Fibroblast of lung (primary cell): ENCODE results near the gene TRAM2. TPM values are rescaled to one million over a fixed set of nuclear protein-coding genes. Genes with fewer than 3 reads are reported as not detected.

Experiments used
- DNase-seq, 2 donors: peaks; one replicate each; pipeline versions ENCODE4 v3.0.0 to v3.0.0-alpha.2; 2010; ENCODE audit warnings: low read depth in 2 of 2
- H2AFZ ChIP-seq: 2 replicates; pipeline ENCODE4 v1.5.1; 2012; ENCODE audit warnings: low read length, control low read depth, inconsistent platforms
- H3K27ac ChIP-seq: 2 replicates; pipeline ENCODE4 v1.5.1; 2011; ENCODE audit warnings: low read length, control low read depth; ENCODE audit not compliant: insufficient read depth
- H3K27me3 ChIP-seq: 2 replicates; pipeline ENCODE4 v1.5.1; 2011; ENCODE audit warnings: mild to moderate bottlenecking, low read length; ENCODE audit not compliant: control insufficient read depth, insufficient read depth
- H3K36me3 ChIP-seq: 2 replicates; pipeline ENCODE4 v1.5.1; 2011; ENCODE audit warnings: low read length; ENCODE audit not compliant: control insufficient read depth, insufficient read depth
- H3K4me1 ChIP-seq: 2 replicates; pipeline ENCODE4 v1.5.1; 2011; ENCODE audit warnings: low read length; ENCODE audit not compliant: control insufficient read depth, insufficient read depth; ENCODE audit errors: extremely low read depth
- H3K4me2 ChIP-seq: 2 replicates; pipeline ENCODE4 v1.5.1; 2011; ENCODE audit warnings: low read length, control low read depth; ENCODE audit not compliant: insufficient read depth; ENCODE audit errors: extremely low read depth
- H3K4me3 ChIP-seq, 4 experiments: fragments of 200-600 bp in 1 of 4; sonication (generic) in 1 of 4; replicated peaks in 1 of 4; 2 replicates each; pipeline ENCODE4 v1.5.1; 2011 to 2016; ENCODE audit warnings: low read length in 4 of 4, low read depth in 3 of 4, mild to moderate bottlenecking in 3 of 4, control low read depth in 2 of 4, inconsistent platforms in 1 of 4, mixed read lengths in 1 of 4; ENCODE audit not compliant: insufficient read depth in 1 of 4; ENCODE audit errors: control extremely low read depth in 1 of 4
- H3K79me2 ChIP-seq: 2 replicates; pipeline ENCODE4 v1.5.1; 2012; ENCODE audit warnings: mild to moderate bottlenecking, low read length, inconsistent platforms; ENCODE audit not compliant: control insufficient read depth, insufficient read depth
- H3K9ac ChIP-seq: 2 replicates; pipeline ENCODE4 v1.5.1; 2011; ENCODE audit warnings: mild to moderate bottlenecking, low read length, control low read depth; ENCODE audit not compliant: insufficient read depth
- H3K9me3 ChIP-seq: 2 replicates; pipeline ENCODE4 v1.5.1; 2012; ENCODE audit warnings: low read depth, low read length; ENCODE audit not compliant: control insufficient read depth, insufficient read depth
- H4K20me1 ChIP-seq: 2 replicates; pipeline ENCODE4 v1.5.1; 2011; ENCODE audit warnings: low read length; ENCODE audit not compliant: control insufficient read depth, insufficient read depth; ENCODE audit errors: extremely low read depth
- CTCF ChIP-seq, 2 donors: IDR thresholded peaks in 1 of 2; conservative IDR thresholded peaks in 1 of 2; 1 replicate in 1 of 2; 2 replicates in 1 of 2; pipeline ENCODE4 v1.5.1; 2011 to 2012; ENCODE audit warnings: low read length in 2 of 2, control low read depth in 1 of 2, inconsistent platforms in 1 of 2, low read depth in 1 of 2, mild to moderate bottlenecking in 1 of 2
- EZH2 ChIP-seq: IDR thresholded peaks from 2 replicates; pipeline ENCODE4 v1.5.1; 2012; ENCODE audit warnings: low read length, control low read depth, mild to moderate bottlenecking; ENCODE audit errors: missing control alignments
- polyA plus RNA-seq, 2 donors: library from polyadenylated mRNA; depleted of rRNA in 1 of 2; stranded (reverse) in 1 of 2; unstranded in 1 of 2; fragments of >200 nt; gene quantifications; 2 replicates each; pipeline ENCODE4 v1.2.1, GENCODE V29; 2011 to 2012; ENCODE audit warnings: missing spikeins in 1 of 2
- total RNA-seq: library from RNA; depleted of rRNA; stranded (reverse); fragments of >200 nt; gene quantifications from 2 replicates; pipeline ENCODE4 v1.2.1, GENCODE V29; 2014

The TRAM2 gene
- total and polyA plus RNA-seq, 2 donors (not counting 1 experiment from before 2014, with no cell fraction given), result 131 to 252 TPM

- H3K9ac ChIP-seq, result peak overlapping the region; percentile 29
- no peaks in the 10 kb centered on the region for H3K9me3 ChIP-seq
- H3K79me2 ChIP-seq, result peaks cover 93% of the 10 kb centered on the region
- H4K20me1 ChIP-seq, result no peaks in the 10 kb centered on the region
- no peak for TF ChIP-seq EZH2
- no peak for TF ChIP-seq CTCF (conservative IDR thresholded peaks at IDR 0.05 in 1 of 2, IDR thresholded peaks at IDR 0.05 in 1 of 2; ENCODE audit: low read depth in 1 of 2, low read length in 2 of 2)
- H3K36me3 ChIP-seq, result peaks cover 6% of the 10 kb centered on the region
- peak in 1 of 2 donors; percentile 77 for DNase-seq
- H3K4me3 ChIP-seq, result peak overlapping the region in 1 of 4 experiments; percentile 1
- no peak overlapping the region for H2AFZ ChIP-seq
- H3K4me2 ChIP-seq, result peak overlapping the region; percentile 64
- peak overlapping the region; percentile 82 for H3K27ac ChIP-seq
- peaks cover 76% of the 10 kb centered on the region for H3K4me1 ChIP-seq
- no peaks in the 10 kb centered on the region for H3K27me3 ChIP-seq
Observed at GRCh38 chr6:52543729-52544601, 32.9 kb downstream of the TRAM2 start.

DNA sequence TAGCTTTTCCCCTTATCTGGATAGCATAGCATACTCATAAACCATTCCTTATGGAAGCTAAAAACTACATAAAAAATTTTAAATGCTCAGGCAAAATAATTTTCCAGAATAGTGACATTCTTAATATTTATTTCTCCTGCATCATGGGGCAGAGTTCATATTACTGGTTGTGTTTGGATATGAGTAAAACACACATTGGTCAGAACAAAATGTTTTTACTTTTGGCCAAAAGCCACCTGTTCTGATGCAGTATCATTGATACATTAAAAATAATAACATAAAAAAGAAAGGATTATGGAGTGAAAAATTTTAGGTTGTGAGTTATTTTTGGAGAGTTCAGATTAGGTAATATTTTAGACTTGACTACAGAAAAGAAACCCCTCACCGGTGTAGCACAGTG is 33.6 kb downstream of the TRAM2 start:
- H3K9ac ChIP-seq, result no peak overlapping the region
- H3K4me3 ChIP-seq, result no peak overlapping the region

More for the DNA sequence above, 33.6 kb downstream of the TRAM2 start:
- H3K4me1 ChIP-seq, result peaks cover 74% of the 10 kb centered on the region
- peak; percentile 34 to 79 for DNase-seq
- H3K4me2 ChIP-seq, result peak overlapping the region; percentile 64
- H3K9me3 ChIP-seq, result no peaks in the 10 kb centered on the region
- H3K79me2 ChIP-seq, result peaks cover 93% of the 10 kb centered on the region
- peaks cover 6% of the 10 kb centered on the region for H3K36me3 ChIP-seq
- H3K27ac ChIP-seq, result peak overlapping the region; percentile 82
- H4K20me1 ChIP-seq, result no peaks in the 10 kb centered on the region
- H3K27me3 ChIP-seq, result no peaks in the 10 kb centered on the region
- TF ChIP-seq EZH2 (no peak), CTCF (conservative IDR thresholded peaks at IDR 0.05 in 1 of 2, IDR thresholded peaks at IDR 0.05 in 1 of 2; ENCODE audit: low read depth in 1 of 2, low read length in 2 of 2) (no peak)
- H2AFZ ChIP-seq, result no peak overlapping the region
